ENCODE measurements around the gene MAPRE2.
"Not testable (repeated sequence)": the region's sequence is repeated elsewhere in the genome, so short reads cannot be mapped to it uniquely, and the experiment has no call there.

Gene MAPRE2

DNA sequence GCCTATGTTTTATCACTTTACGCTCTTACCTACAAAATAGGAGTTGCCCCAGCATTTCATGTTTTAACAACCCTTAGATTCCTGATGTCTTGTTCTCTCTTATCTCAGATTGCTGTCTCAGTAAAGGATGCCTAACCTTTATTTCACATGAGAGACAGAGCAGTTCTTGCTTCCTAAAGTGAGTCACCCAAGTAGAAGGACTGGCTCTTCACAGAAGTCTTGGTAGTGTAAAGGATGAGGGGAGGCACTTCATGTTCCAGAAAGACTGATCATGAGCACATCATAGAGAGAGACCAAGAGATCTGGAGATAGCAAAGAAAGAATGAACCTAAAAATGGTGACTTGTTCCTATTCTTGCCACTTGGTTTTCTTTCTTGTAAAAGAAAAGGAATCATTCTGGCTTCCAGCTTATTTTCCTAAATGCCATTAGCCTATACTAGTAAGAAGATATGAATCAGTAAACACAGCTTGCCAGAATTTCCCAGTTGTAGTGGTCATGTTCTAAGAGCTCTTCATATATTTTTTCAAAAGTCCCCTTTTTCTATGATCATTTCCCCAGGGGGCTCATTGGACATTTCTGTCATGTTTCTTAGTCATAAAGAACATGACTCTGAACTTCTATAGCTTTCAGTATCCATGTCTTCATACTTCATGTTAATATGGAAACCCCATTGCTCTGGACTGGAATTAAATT is 54.9 kb downstream of the MAPRE2 start:
- DNase-seq = no peak

DNA sequence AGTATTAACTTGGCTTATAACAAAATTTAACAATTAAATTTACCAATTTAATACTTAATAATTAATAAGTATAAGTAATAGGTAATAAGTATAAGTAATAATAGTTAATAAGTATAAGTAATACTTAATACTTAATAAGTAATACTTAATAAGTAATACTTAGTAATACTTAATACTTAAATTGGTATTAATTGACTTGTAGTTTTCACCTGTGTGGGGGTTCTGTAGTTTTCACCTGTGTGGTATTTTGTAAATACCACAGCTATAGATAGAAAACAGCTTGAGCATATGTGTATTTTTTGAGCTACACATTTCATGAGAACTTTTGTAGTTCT is 55.4 kb downstream of the MAPRE2 start:
- no peak for DNase-seq

DNA sequence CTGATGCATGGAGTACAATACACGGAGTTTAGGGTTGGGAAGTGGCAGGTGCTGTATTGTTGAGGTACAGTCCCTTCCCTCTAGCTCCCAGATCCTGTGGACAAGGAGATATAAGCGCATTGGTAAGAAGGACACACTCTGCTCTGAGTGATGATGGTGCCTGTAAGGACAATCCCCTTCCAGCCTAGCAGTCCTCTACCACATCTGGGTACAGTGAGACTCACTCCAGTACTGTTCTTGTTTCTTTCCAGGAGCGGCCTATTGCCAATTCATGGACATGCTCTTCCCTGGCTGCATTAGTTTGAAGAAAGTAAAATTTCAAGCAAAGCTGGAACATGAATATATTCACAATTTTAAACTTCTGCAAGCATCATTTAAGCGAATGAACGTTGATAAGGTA is 56.0 kb downstream of the MAPRE2 start:
- DNase-seq = no peak

DNA sequence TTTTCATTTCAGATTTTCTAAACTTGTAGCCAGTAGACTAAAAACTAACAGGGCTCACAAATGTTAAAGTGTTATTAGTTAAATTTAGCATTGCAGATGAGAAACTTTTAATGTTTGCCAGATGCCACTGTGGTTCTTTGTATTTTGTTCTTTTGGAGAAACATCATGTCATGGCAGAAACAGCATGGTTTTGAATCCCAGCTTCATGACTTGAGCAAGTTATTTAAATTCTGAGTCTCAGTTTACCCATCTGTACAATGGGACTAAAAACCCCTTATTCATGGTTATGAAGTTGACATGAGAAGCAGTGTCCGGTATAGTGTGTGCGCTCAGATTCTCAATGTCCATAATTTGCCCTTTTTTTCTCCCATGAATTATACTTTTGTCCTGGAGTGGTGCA is 56.5 kb downstream of the MAPRE2 start:
- no peak for DNase-seq

DNA sequence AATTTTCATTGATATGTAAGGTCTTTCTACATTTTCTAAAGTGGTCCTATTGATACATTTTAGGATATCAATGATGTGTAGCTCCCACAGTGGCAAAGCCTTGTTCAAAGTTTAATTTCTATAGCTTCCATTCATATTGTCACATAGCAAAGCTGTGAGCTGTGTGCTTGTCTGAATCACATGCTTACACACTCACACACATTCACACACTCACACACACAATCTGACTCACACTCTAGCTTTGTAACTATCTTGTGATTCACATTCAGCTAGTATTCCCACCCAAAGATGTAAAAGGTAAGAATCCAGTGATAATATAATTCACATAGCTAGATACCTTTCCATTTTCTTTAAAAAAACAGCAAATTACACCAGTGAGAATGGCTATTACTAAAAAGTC is 58.7 kb downstream of the MAPRE2 start:
- DNase-seq = no peak

DNA sequence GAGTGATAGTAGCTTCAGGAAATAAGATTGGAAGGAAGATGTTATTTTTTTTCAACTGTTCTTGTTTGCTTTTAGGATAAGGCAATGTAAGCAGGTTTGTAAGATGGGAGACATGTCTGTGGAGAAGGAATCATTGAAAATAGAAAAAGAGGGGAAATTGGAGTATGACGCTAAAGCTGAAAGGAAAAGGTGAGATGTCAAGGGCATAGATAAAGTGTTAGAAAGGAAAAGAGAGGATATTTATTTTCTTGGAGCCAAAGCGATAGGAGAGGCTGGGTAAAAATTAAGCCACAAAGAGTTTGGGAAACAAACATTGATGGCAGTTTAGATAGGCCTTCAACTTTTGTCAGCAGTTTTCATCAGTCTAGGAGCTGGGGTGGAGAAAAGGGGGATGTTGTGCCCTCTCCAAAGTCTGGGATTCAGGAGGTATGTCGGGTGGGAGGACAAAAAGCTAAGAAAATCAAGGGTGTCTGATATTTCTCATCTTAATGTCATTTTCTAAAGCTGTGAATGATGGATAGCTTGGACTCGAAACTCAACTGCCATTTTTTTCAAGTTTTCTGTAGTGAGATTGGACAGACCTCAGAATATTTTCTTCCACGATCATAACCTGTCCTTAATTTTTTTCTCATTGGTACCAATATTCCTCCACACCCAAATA is 63.3 kb downstream of the MAPRE2 start:
- DNase-seq = no peak

DNA sequence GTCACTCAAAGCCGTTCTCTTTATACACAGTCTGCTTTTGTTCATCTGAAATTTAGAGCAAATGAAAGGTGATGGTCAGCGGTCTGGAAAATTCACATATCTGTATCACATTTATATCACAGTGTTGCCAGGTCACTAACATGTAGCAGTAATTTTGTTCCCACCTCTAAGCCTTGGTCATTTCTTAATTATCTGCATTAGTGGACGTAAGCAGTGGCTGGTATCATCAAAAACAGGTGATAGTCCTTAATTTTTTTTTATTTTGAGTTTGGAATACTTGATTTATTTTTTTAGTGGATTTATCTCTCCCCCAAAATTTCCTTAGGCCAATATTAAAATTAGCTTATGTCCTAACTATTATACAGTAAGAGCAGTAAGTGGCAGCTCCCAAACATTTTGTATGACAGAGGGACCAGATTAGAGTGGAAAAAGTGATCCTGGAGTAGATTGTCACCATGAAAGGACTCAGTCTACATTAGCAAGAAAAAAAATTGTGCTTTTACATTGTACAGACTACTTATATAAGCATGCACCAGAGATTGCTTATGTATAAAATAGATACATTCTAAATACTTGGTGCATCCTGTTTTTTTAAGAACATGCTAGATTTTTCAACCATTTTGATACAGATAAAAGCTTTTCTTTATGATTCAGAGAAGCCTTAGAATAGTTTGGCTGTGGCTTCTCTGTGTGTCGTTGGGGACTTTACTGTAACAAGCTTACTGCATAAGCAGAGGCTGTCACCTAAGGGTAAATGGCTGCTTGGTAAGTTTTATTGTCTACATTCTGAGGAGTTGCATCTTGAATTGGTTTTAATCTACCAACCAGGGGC is 65.0 kb downstream of the MAPRE2 start:
- no peak for DNase-seq

DNA sequence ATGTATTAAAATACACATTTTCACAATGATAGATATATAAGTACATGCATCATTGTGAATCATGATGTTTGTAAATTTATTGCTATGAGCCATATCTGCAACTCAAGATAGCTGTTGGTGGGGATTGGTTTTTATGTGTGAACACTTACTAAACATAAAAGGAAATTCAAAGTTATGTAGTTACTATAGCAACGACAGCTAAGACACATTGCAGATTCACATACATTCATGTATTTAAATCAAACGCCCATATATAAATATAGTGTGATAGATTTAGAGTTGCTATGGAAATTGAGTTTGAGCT is 65.6 kb downstream of the MAPRE2 start:
- DNase-seq = no peak

DNA sequence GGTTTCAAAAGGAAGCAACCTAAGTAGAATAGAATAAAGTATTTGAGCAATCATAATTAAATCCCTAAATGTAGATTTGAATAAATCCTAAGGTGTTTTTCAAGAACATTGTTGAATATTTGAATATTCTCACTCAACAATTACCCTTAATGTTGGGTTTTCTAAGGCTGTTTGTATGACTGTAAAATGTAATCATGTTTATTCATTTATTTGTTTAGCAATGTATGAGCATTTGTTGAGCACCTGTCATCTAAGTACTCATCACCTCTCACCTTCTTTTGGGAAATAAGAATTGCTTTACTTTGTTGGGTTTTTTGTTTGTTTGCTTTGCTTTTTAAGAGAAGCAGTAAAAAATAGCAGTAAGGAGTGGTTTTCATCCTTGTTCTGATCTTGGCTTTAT is 66.0 kb downstream of the MAPRE2 start:
- DNase-seq = no peak

DNA sequence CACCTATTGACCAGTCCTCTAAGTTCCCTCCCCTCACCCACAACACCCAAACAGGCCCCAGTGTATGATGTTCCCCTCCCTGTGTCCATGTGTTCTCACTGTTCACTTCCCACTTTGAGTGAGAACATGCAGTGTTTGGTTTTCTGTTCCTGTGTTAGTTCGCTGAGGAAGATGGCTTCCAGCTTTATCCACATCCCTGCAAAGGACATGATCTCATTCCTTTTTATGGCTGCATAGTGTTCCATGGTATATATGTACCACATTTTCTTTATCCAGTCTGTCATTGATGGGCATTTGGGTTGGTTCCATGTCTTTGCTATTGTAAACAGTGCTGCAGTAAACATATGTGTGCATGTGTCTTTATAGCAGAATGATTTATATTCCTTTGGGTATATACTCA is 66.9 kb downstream of the MAPRE2 start:
- not testable (repeated sequence) for DNase-seq

DNA sequence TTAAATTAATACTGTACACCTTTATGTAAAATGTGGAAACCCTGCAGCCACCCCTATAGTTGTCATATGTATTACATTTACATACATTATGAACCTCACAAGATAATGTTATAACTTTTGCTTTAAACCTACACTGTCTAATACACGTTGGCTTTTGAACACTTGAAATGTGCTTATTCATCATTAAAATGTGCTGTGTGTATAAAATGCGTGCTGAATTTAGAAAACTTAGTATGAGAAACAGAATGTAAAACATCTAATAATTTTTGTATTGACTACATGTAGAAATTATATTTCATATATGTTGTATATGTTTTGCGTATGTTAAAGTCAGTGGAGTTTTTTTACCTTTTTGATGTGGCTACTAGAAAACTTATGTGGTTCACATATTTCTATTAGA is 68.8 kb downstream of the MAPRE2 start:
- no peak for DNase-seq

DNA sequence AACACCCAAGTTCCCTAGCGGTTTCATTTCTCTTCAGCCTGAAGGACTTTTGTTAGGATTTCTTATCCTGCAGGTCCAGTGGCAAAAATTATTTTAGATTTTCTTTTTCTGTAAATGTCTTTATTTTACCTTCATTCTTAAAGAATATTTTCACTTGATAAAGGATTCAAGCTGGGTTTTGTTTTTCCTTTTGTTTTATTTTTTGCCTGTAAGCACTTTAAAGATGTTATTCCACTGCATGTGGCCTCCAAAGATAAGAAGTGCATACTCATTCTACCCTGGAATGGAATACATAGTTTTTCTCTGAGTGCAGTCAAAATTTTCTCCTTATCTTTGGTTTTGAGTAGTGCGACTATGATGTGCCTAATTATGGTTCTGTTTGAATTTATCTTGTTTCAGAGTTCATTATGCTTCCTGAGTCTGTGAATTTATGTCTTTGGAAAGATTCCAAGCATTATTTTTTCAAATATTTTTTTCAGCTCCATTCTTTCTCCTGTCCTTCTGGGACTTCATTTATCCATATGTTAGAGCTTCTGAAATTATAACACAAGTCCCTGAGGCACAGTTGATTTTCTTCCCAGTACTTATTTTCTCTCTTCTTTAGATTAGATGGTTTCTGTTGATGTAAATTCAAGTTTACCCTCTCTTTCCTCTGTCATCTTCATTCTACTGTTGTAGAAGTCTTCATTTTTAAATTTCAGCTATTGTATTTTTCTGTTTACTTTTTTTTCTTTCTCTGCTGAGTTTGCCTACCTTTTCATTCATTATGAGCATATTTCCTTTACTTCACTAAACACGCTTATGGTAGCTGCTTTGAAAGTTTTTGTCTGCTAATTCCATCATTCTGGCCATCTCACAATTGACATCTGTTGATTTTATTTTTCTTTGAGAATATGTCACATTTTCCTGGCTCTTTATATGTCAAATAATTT is 69.6 kb downstream of the MAPRE2 start:
- no peak for DNase-seq

DNA sequence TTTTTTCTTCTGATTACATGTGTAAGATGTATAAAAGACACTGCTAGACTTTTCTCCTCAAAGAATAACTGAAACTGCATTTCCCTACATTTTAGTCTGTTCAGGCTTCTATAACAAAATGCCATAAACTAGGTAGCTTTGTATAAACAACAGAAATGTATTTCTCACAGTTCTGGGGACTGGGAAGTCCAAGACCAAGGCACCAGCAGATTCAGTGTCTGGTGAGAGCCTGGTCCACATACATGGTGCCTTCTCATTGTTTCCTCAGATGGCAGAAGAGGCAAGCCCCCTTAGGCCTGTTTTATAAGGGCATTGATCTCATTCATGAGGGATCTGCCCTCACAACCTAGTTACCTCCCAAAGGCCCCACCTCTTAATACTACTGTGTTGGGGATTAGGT is 71.5 kb downstream of the MAPRE2 start:
- no peak for DNase-seq

DNA sequence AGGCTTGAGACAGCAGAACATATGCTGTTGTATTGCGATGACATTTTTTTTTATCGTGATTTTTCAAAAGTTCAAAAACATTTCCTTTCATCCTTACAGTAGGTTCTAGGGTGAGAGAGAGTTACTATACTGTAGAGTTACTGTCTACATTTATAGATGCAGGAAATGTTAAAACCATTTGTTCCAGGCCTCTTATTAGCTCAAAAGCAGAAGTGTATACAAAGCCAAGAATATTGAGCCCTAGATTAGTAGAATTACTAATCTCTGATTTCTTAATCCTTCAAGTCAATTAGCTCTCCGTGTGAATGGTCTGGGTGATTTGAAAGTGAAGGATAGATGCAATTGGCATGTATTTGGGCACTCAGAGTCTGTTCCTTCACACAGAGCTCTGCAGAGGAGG is 73.1 kb downstream of the MAPRE2 start:
- no peak for DNase-seq

DNA sequence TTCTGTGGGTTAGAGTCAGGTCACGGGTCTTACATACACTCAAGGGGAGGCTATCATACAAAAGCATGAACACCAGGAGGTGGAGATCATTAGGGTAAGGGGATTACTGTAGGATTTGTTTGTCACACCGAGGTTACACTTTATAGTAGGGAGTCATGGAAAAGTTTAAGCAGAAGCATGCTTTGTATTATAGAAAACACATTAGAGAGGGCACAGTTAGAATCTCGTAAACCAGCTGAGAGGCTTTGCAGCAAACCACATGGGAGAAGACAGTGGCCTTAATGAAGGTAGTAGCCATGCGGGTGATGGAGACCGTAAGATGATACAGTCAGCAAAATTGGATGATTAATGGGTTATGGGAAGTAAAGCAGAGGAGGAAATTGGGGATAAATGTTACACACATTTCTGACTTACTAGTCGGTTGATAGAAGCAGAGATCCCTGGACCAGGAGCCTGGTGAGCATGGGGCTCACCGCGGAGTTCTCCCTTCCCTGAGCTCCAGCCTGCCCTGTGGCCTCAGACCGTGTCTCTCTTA is 75.6 kb downstream of the MAPRE2 start:
- no peak for DNase-seq

DNA sequence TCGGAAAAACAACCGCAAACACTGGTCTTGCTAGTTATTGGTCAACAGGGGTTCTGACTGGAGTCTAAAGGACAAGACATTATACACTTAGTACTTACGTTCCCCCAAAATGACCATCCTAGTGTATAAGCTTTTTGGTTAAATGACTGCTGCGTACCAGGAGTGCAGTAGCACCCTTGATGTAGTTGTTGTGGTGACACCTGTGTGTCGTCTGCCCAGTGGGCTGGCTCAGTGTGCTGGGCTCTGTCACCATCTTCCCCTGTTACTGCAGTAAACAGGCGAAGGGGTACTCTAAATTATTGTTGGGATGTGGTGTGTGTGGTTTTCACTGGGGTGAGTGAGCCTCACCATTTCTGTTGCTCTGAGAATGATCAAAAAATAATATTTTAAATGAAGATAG is 76.2 kb downstream of the MAPRE2 start:
- no peak for DNase-seq

DNA sequence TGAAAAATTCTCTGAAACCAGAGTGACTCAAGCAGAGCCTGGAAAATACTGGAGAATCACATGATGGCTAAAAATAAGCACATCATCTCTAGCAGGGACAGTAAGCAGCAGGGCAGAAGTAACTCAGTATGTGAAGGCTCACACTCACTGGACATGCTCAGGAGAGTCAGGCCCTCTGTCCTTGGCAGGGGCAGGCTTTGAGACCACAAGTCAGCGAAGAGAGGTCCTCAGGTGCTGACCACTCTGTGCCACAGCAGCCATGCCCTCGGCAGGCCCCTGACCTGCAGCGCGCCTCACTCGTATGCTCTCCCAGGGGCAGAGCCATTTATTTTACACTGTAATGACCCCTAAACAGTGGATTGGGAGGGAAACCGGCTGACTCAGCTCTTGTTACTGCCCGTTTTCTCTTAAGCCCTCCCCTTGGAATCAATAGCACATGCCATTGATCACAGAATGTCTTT is 76.8 kb downstream of the MAPRE2 start:
- DNase-seq = no peak

DNA sequence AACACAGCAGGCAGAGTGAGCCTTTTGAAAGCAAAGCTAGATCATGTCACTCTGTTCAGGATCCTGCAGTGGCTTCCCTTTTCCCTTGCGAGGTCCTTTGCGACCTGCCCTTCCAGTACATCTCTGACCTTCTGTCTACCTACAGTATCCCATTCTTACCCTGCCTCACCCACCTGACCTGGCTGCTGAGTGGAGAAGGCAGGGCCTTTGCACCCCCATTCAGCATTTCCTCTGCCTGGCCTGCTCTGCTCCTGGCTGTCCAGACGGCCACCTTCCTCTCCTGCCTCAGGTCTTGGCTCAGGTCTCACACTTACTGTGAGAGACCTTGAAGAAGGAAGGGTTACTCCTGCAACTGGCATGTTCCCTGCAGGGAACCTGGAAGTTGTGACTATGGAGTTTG is 77.4 kb downstream of the MAPRE2 start:
- DNase-seq = no peak

DNA sequence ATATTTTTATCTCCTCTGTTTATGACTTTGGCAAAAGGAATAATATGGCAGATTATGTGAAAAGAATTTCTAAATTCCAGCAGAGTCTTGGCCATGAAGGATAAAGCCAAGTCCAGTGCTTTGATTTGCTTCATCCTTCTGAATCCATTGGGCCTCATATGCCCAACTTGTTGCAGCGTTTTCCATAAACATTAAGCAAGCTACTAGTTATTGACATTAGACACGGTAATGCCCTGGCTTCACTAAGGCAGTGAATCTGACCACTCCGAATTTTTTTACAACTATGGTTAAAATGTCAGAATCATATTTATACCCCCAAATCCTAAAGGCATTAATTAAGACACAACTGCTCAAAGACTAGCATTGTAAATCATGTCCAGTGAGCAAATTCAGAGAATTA is 79.8 kb downstream of the MAPRE2 start:
- no peak for DNase-seq

DNA sequence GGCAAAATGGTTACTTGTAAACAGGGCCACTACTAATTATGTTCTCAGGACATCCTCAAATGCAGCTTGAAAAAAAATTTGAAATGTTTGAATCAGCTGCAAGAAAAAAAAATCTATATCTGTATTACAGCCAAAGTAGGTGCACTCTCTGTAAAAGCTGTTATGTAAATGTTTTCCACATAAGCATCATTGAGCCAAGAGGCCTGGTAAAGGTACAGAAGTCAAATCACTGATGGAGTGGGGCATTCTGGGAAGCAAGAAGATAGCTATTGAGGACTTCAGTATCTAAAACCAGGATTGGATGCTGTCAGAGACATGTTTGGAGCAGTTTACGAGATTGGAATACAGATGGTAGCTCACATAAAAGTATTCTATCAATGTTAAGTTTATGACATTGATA is 80.3 kb downstream of the MAPRE2 start:
- no peak for DNase-seq

DNA sequence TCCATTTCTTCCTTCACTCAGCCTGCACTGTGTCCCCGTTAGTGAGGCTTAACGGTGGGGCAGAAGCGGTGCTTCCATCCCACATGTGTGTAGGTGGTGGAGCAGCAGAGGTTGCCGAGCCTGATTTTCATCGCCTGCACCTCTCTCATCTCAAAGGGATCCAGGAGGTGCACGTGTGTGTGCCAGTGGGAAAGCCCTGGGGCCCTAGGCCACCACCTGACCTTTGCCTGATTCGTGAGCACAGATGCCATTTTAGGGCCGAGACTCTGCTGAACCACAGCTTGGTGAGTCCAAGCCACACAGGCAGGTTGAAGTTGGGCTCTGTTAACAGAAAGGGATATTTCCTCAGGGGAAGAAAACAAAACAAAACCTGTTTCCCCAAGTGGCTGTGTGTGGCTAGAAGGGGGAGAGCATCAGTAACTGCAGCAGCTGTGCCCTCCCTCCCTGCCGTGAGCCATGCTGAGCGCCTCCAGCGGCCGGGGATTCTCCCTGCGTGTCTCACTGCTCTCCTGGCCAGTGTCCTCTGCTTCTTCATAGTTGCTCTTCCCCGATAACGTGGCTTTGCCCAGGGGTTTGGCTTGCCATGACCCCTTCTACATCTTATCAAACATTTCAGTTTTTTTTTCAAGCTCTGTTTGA is 81.5 kb downstream of the MAPRE2 start:
- DNase-seq = no peak

DNA sequence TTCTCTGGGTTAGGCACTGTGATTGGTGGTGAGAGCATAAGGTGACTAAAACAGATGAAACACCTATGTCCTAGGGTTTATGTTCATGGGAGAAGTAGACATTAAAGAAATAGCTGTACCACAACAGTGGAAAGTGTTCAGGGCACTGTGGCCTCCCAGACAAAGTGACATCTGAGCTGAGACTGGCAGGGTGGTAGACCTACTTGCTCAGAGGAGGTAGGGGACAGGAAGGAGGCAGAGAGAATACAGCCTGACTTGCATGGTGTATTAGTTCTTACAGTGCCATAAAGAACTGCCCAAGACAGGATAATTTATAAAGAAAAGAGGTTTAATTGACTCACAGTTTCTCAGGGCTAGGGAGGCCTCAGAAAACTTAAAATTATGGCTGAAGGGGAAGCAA is 82.6 kb downstream of the MAPRE2 start:
- DNase-seq = no peak

Measured in cortex of kidney (tissue), 1 donor.